IMR-90 (cell line): ENCODE measurements around the gene CACNA1G. TPM values are rescaled to one million over a fixed set of nuclear protein-coding genes. Genes with fewer than 3 reads are reported as not detected.

Experiments used
- ATAC-seq: fragments of 200-7000 bp; cut with Tn5 transposase; 2 replicates; pipeline ENCODE4 v1.9.1; 2020; ENCODE audit warnings: low read depth, mild to moderate bottlenecking, moderate library complexity
- BruUV-seq: library from RNA; stranded (reverse); fragments of 400-500 nt; replicated peaks from 2 replicates; lab custom pipeline; 2021; lab: Mats Ljungman, UMichigan
- CTCF ChIA-PET: fragments of 300-600 bp; formaldehyde crosslinking; extraction: SDS; loops from one replicate; lab custom pipeline; 2021; ENCODE audit warnings: antibody characterized with exemption; lab: Yijun Ruan, JAX
- POLR2A ChIA-PET: fragments of 300-600 bp; sonication (Branson Sonifier 250); formaldehyde crosslinking; loops from one replicate; lab custom pipeline; 2022; ENCODE audit warnings: antibody characterized with exemption; ENCODE audit not compliant: unreplicated experiment; lab: Charles Lee
- DNase-seq: peaks from one replicate; pipeline ENCODE4 v3.0.0; 2013
- H2AFZ ChIP-seq: replicated peaks from 2 replicates; pipeline ENCODE3; 2013; ENCODE audit warnings: low read length, mild to moderate bottlenecking; ENCODE audit not compliant: poor library complexity
- H2AK5ac ChIP-seq: 2 replicates; pipeline ENCODE4 v1.6.1; 2013; ENCODE audit warnings: low read depth, low read length, inconsistent platforms
- H2AK9ac ChIP-seq: replicated peaks from 2 replicates; pipeline ENCODE3; 2013; ENCODE audit warnings: mild to moderate bottlenecking, low read depth, low read length, moderate library complexity; ENCODE audit not compliant: poor library complexity
- H2BK120ac ChIP-seq: 2 replicates; pipeline ENCODE4 v1.6.1; 2013; ENCODE audit warnings: low read depth, low read length, inconsistent platforms
- H2BK15ac ChIP-seq: 3 replicates; pipeline ENCODE4 v1.6.1; 2013; ENCODE audit warnings: low read depth, low read length, inconsistent platforms
- H2BK20ac ChIP-seq: 2 replicates; pipeline ENCODE4 v1.6.1; 2013; ENCODE audit warnings: low read depth, mild to moderate bottlenecking, inconsistent platforms, low read length, moderate library complexity
- H2BK5ac ChIP-seq: 2 replicates; pipeline ENCODE4 v1.6.1; 2013; ENCODE audit warnings: mild to moderate bottlenecking, low read depth, low read length, inconsistent platforms; ENCODE audit not compliant: poor library complexity, severe bottlenecking
- H3K14ac ChIP-seq: replicated peaks from 2 replicates; pipeline ENCODE4 v1.6.1; 2013; ENCODE audit warnings: low read depth, low read length, inconsistent platforms
- H3K18ac ChIP-seq: 2 replicates; pipeline ENCODE4 v1.6.1; 2013; ENCODE audit warnings: low read depth, low read length, control low read depth
- H3K23ac ChIP-seq: 2 replicates; pipeline ENCODE4 v1.6.1; 2013; ENCODE audit warnings: low read depth, low read length, inconsistent platforms
- H3K27ac ChIP-seq: 2 replicates; pipeline ENCODE4 v1.5.1; 2013; ENCODE audit warnings: mild to moderate bottlenecking, control low read depth, low read length; ENCODE audit not compliant: insufficient read depth
- H3K27me3 ChIP-seq: 2 replicates; pipeline ENCODE4 v1.6.1; 2013; ENCODE audit warnings: low read length; ENCODE audit not compliant: control insufficient read depth, insufficient read depth
- H3K36me3 ChIP-seq: 2 replicates; pipeline ENCODE4 v1.6.1; 2013; ENCODE audit warnings: low read length, mixed read lengths; ENCODE audit not compliant: control insufficient read depth, insufficient read depth
- H3K4ac ChIP-seq: 2 replicates; pipeline ENCODE4 v1.6.1; 2013; ENCODE audit warnings: low read depth, low read length, inconsistent platforms
- H3K4me1 ChIP-seq: 2 replicates; pipeline ENCODE4 v1.6.1; 2013; ENCODE audit warnings: low read length, mixed read lengths; ENCODE audit not compliant: control insufficient read depth, insufficient read depth
- H3K4me2 ChIP-seq: 2 replicates; pipeline ENCODE4 v1.6.1; 2013; ENCODE audit warnings: low read depth, mild to moderate bottlenecking, control low read depth, low read length, moderate library complexity
- H3K4me3 ChIP-seq: 2 replicates; pipeline ENCODE4 v1.5.1; 2013; ENCODE audit warnings: low read depth, mild to moderate bottlenecking, control low read depth, low read length, moderate library complexity; ENCODE audit not compliant: insufficient read depth
- H3K56ac ChIP-seq: 2 replicates; pipeline ENCODE4 v1.6.1; 2013; ENCODE audit warnings: low read length, inconsistent platforms; ENCODE audit not compliant: insufficient read depth; ENCODE audit errors: extremely low read depth
- H3K79me1 ChIP-seq, 2 experiments: 2 replicates each; pipeline ENCODE4 v1.6.1; 2013; ENCODE audit warnings: low read length in 2 of 2, inconsistent platforms in 1 of 2, low read depth in 1 of 2
- H3K9ac ChIP-seq: 2 replicates; pipeline ENCODE4 v1.6.1; 2013; ENCODE audit warnings: low read depth, low read length, control low read depth
- H3K9me1 ChIP-seq: 2 replicates; pipeline ENCODE4 v1.6.1; 2013; ENCODE audit warnings: low read length, inconsistent platforms; ENCODE audit not compliant: insufficient read depth
- H3K9me3 ChIP-seq: 2 replicates; pipeline ENCODE4 v1.6.1; 2013; ENCODE audit warnings: low read length; ENCODE audit not compliant: control insufficient read depth, insufficient read depth
- H4K20me1 ChIP-seq: 2 replicates; pipeline ENCODE4 v1.6.1; 2013; ENCODE audit warnings: low read length, inconsistent platforms; ENCODE audit not compliant: insufficient read depth
- H4K5ac ChIP-seq: 2 replicates; pipeline ENCODE4 v1.6.1; 2013; ENCODE audit warnings: mild to moderate bottlenecking, low read depth, low read length, control low read depth
- H4K8ac ChIP-seq, 2 experiments: 2 replicates each; pipeline ENCODE4 v1.6.1; 2013; ENCODE audit warnings: low read depth in 2 of 2, low read length in 2 of 2, control low read depth in 1 of 2, inconsistent platforms in 1 of 2
- H4K91ac ChIP-seq: 2 replicates; pipeline ENCODE4 v1.6.1; 2013; ENCODE audit warnings: low read depth, low read length, inconsistent platforms; ENCODE audit not compliant: insufficient read depth
- MAZ ChIP-seq: IDR thresholded peaks from 2 replicates; pipeline ENCODE4 v1.6.1; 2012; ENCODE audit warnings: low read depth, mild to moderate bottlenecking, low read length, improper control_type of control experiment, moderate library complexity, borderline replicate concordance
- MXI1 ChIP-seq: IDR thresholded peaks from 2 replicates; pipeline ENCODE4 v1.6.1; 2012; ENCODE audit warnings: low read depth, mild to moderate bottlenecking, low read length, moderate library complexity, borderline replicate concordance
- POLR2A ChIP-seq: IDR thresholded peaks from 2 replicates; pipeline ENCODE4 v1.6.1; 2012; ENCODE audit warnings: mild to moderate bottlenecking, low read depth, low read length
- WGBS, 2 experiments: methylation state at CpG; one replicate each; pipeline versions ENCODE4 v1.1.5 to v1.1.7; 2013; ENCODE audit warnings: missing lambda C conversion rate in 2 of 2; ENCODE audit not compliant: insufficient read length in 1 of 2; ENCODE audit errors: extremely low coverage in 2 of 2; 5-methylcytosine and 5-hydroxymethylcytosine counted together
- dilution Hi-C: fragments of 300-500 bp; cut with HindIII; formaldehyde crosslinking; loops from one replicate; pipeline ENCODE4 v1.14.3; 2018; ENCODE audit warnings: low sequenced_read_pairs; ENCODE audit not compliant: unreplicated experiment
- in situ Hi-C: fragments of 300-500 bp; cut with MboI; formaldehyde crosslinking; loops from 3 replicates; pipeline ENCODE4 v1.14.3; 2019; ENCODE audit warnings: low sequenced_read_pairs, inconsistent platforms, mixed read lengths
- intact Hi-C: fragments of 100-400 bp; cut with micrococcal nuclease; formaldehyde crosslinking; loops from 2 replicates; pipeline ENCODE4 v1.10.0; 2022
- polyA plus RNA-seq, 3 experiments: library from polyadenylated mRNA; depleted of rRNA; stranded (reverse); fragments of >200 nt; gene quantifications; 2 replicates each; pipeline ENCODE4 v1.2.3, GENCODE V29; 2012; ENCODE audit warnings: low replicate concordance in 1 of 3
- total RNA-seq: library from RNA; depleted of rRNA; stranded (reverse); fragments of >200 nt; gene quantifications from 2 replicates; pipeline ENCODE4 v1.2.3, GENCODE V29; 2012
- TF ChIP-seq, protein P1 (sequence below): fragments of 150-350 bp; IDR thresholded peaks from 2 replicates; pipeline ENCODE4 v1.6.1; 2017; ENCODE audit warnings: mild to moderate bottlenecking, antibody characterized with exemption, low read length, low read depth

The CACNA1G gene
- total and polyA plus RNA-seq, 2 of the 4 experiments (the other 2 are of a cell fraction) = under 0.01 to 0.03 TPM

DNA sequence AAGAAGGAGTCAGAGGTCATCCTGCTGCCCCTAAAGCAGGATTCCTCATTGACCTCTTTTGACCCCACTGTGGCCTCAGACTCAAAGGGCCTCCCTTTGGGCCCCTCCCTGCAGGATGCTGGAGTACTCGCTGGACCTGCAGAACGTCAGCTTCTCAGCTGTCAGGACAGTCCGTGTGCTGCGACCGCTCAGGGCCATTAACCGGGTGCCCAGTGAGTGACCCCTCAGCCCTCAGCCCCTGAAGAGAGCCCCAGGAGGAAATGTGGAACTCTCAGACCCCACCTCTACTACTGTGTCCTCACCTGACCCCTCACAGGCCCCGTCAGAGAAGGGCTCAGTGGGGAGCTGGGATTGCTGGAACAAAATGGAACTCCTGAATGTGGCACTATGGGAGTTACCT, 9.1 kb downstream of the CACNA1G start:
- dilution Hi-C loops = no loop called here
- CTCF ChIA-PET = no interaction called here
- Histone ChIP-seq H3K9ac (no peak overlapping the region), H3K4me1 (peaks cover 2% of the 10 kb centered on the region; the same call in 1 of the 2 replicates), H3K56ac (no peak overlapping the region), H2BK20ac (no peak overlapping the region), H3K14ac (no peak overlapping the region), H4K20me1 (no peaks in the 10 kb centered on the region), H3K79me1 (no peaks in the 10 kb centered on the region), H2AK5ac (no peak overlapping the region), H4K5ac (no peak overlapping the region), H3K4ac (no peak overlapping the region), H3K23ac (no peak overlapping the region), H3K27ac (no peak overlapping the region), H4K8ac (no peak overlapping the region), H3K9me1 (no peaks in the 10 kb centered on the region), H2BK120ac (no peak overlapping the region), H2AFZ (no peak overlapping the region), H2AK9ac (no peak overlapping the region), H3K36me3 (no peaks in the 10 kb centered on the region), H3K27me3 (peaks cover 59% of the 10 kb centered on the region), H3K4me2 (no peak overlapping the region), H2BK5ac (no peak overlapping the region), H3K4me3 (no peak overlapping the region), H4K91ac (no peak overlapping the region), H3K18ac (no peak overlapping the region), H2BK15ac (no peak overlapping the region), H3K9me3 (no peaks in the 10 kb centered on the region)
- in situ Hi-C loops = loop anchor here (5.0 kb wide), 1 partner anchor 43 kb away; no protein-coding TSS in a partner anchor
- POLR2A ChIA-PET = no interaction called here
- no TSS peak for BruUV-seq
- WGBS, 2 experiments = no CpG with 5 or more reads among the region's 7 CpGs
- no peak for DNase-seq
- TF ChIP-seq, protein P1, sequence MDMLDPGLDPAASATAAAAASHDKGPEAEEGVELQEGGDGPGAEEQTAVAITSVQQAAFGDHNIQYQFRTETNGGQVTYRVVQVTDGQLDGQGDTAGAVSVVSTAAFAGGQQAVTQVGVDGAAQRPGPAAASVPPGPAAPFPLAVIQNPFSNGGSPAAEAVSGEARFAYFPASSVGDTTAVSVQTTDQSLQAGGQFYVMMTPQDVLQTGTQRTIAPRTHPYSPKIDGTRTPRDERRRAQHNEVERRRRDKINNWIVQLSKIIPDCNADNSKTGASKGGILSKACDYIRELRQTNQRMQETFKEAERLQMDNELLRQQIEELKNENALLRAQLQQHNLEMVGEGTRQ = no peak
- TF ChIP-seq MXI1 (no peak), MAZ (no peak), POLR2A (no peak)
- intact Hi-C loops = no loop called here
- ATAC-seq = no peak
